DOHH2 (cell line): ENCODE measurements around the gene MGAT4B.

Experiments used
- CTCF ChIP-seq: fragments of 200-600 bp; sonication (generic); IDR thresholded peaks from one replicate; pipeline ENCODE4 v1.5.1; 2014; ENCODE audit warnings: antibody characterized with exemption, mild to moderate bottlenecking, low read depth, low read length; ENCODE audit not compliant: poor library complexity, severe bottlenecking
- EZH2phosphoT487 ChIP-seq: fragments of 200-600 bp; sonication (generic); IDR thresholded peaks from 2 replicates; pipeline ENCODE4 v1.6.1; 2017; ENCODE audit warnings: borderline replicate concordance, mild to moderate bottlenecking, antibody characterized with exemption, low read length, moderate library complexity, mixed read lengths

- no peak for TF ChIP-seq CTCF
- no peak for TF ChIP-seq EZH2phosphoT487
Observed at GRCh38 chr5:179854356-179854755, 47.7 kb upstream of the MGAT4B start.
